ENCODE results near the gene ARMC2. TPM values are rescaled to one million over a fixed set of nuclear protein-coding genes. Genes with fewer than 3 reads are reported as not detected.

ARMC2 gene
- total RNA-seq, 1 donor: 0.86 TPM

DNA sequence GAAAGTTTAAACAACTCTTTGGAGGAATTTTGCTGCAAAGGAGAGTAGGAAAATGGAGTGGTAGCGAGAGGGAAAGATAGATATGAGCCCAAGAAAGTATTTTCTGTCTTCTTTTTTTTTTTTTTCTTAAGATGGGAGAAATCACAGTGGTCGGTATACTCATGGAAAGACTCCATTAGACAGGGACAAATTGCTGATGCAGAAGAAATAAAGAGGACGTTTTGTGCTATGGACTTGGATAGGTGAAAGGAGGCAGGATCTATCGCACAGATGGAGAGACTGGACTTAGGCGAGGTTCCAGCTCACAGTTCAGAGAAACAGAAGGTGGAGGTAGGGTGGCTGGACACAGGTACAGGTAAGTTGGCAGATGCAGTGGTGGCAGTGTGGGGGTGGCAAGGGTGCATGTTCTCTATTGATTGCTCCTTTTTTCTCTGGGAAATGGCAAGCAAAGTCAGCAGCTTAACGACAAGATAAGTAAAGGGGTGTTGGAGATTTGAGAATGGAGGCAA lies 44.2 kb upstream of the ARMC2 start:
- TF ChIP-seq, protein P1, sequence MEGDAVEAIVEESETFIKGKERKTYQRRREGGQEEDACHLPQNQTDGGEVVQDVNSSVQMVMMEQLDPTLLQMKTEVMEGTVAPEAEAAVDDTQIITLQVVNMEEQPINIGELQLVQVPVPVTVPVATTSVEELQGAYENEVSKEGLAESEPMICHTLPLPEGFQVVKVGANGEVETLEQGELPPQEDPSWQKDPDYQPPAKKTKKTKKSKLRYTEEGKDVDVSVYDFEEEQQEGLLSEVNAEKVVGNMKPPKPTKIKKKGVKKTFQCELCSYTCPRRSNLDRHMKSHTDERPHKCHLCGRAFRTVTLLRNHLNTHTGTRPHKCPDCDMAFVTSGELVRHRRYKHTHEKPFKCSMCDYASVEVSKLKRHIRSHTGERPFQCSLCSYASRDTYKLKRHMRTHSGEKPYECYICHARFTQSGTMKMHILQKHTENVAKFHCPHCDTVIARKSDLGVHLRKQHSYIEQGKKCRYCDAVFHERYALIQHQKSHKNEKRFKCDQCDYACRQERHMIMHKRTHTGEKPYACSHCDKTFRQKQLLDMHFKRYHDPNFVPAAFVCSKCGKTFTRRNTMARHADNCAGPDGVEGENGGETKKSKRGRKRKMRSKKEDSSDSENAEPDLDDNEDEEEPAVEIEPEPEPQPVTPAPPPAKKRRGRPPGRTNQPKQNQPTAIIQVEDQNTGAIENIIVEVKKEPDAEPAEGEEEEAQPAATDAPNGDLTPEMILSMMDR (IDR thresholded peaks at IDR 0.05; ENCODE audit: insufficient read depth, low read depth, low read length): no peak
- DNase-seq (ENCODE audit: low read depth): no peak
- no peak overlapping the region for H3K4me3 ChIP-seq (ENCODE audit: low read depth, low read length)

DNA sequence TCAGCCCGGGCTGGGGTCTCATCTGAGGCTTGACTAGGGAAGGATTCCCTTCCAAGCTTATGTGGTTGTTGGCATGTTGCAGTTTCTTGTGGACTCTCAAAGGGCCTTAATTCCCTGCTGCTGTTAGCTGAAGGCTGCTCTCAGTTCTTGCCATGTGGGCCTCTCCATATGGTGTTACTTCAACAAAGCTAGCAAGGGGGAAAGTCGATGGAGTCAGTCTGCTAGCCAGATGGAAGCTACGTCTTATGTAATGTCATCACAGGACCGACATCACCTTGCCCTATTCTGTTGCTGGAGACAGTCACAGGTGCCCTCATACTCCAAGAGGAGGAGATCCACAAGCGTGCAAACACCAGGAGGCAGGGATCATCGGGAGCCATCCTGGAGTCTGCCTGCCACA lies 43.3 kb upstream of the ARMC2 start:
- TF ChIP-seq, protein P1 (IDR thresholded peaks at IDR 0.05; ENCODE audit: insufficient read depth, low read depth, low read length): no peak
- no peak overlapping the region for H3K4me3 ChIP-seq (ENCODE audit: low read depth, low read length)
- no peak for DNase-seq (ENCODE audit: low read depth)

DNA sequence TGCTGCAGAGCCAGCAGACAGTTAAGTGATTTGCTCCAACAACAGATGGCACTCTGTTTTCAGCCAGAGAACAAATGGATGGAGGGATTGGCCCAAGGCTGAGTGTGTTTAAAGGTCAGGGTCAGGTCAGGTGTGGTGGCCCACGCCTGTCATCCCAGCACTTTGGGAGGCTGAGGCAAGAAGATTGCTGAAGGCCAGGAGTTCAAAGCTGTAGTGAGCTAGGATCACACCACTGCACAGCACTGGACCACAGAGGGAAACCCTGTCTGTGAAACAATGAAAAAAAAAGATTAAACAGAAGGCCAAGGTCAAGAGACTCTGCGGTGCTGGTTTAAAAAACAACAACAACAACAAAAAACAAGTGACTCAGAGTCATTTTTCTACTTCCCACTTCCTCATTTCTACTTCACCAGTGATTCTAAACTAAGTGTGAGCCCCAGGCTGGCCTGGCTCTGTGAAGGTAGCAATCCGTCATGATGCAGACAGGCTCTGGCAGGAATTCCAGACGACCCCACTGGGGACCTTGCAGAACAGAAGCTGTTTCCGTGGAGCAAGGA lies 42.5 kb upstream of the ARMC2 start:
- peak; percentile 24 for DNase-seq (ENCODE audit: low read depth)
- TF ChIP-seq, protein P1 (IDR thresholded peaks at IDR 0.05; ENCODE audit: insufficient read depth, low read depth, low read length): no peak
- no peak overlapping the region for H3K4me3 ChIP-seq (ENCODE audit: low read depth, low read length)

DNA sequence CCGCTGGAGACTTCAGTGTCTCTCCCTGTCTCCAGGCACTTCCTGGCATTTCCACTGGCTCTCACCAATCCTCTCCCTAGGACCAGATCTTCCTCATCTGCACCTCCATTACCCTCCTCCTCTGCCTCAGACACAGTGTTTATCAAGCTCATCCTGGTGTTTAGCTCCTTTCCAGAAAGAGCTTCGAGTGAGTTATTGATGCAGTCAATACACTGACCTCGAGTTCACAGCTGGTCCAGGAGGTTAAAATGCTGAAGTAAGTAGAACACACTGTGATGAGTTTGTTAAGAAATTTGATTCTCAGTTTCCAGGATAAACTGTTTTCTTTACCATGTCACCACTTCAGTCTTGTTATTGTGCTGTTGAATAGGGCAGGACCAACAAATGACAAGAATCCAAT lies 42.1 kb upstream of the ARMC2 start:
- TF ChIP-seq, protein P1 (IDR thresholded peaks at IDR 0.05; ENCODE audit: insufficient read depth, low read depth, low read length): no peak
- peak; percentile 5 for DNase-seq (ENCODE audit: low read depth)
- no peak overlapping the region for H3K4me3 ChIP-seq (ENCODE audit: low read depth, low read length)

DNA sequence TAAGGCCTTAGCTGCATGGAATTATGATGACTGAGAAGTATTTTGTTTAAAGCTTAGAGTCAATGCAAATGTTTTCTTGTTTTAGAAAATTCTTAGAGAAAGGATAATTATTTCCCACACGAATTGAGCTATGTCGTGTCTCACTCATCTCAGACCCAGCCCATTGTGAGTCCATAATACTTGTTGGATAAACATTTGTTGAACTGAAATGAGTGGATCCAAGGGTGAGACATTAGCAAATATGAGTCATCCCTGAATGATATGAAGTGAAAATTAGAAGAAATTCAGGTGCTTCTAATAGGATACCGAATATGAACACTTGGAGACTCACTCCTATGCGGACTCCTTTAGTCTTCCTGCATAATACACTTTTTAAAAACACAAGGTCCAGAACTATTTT lies 41.6 kb upstream of the ARMC2 start:
- H3K4me3 ChIP-seq (ENCODE audit: low read depth, low read length): no peak overlapping the region
- DNase-seq (ENCODE audit: low read depth): no peak
- TF ChIP-seq, protein P1 (IDR thresholded peaks at IDR 0.05; ENCODE audit: insufficient read depth, low read depth, low read length): no peak

DNA sequence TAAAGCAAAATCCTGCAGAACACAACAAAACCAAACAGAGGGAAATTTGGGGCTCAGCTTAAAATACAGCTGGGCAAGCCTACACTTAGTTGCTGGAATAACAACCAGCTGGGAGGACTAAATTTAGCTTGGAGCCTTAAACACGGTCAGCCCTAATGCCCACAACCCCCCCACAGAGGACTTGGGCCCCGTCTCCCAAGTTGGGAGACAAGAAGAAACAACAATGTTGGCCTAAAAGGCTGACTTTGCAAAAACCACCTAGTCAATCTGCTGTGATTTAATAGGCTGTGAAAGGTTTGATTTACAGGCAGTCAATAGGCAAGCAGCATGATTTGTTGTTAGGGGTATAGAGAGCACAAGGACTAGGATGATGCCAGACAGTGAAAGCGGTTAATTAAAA lies 40.3 kb upstream of the ARMC2 start:
- TF ChIP-seq, protein P1 (IDR thresholded peaks at IDR 0.05; ENCODE audit: insufficient read depth, low read depth, low read length): no peak
- no peak overlapping the region for H3K4me3 ChIP-seq (ENCODE audit: low read depth, low read length)
- no peak for DNase-seq (ENCODE audit: low read depth)

DNA sequence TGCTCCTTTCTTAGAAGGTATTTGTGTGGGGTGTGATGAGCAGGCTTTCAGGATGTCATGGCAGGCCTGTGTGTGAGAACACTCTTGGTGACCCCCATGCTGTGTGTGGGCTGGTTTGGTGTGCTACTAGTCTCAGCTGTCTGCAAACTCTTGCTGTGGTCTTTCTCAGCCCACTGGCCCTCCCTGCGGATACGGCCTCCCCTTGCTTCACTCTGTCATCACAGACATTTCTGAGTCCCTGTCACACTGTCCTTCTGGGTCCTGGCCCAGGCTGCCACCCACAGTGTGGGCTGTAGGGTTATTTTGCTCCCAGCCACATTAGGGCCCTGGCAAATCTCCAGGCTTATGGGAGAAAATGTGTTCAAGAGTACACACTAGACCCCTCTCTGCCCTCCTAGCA lies 39.0 kb upstream of the ARMC2 start:
- TF ChIP-seq, protein P1 (IDR thresholded peaks at IDR 0.05; ENCODE audit: insufficient read depth, low read depth, low read length): no peak
- DNase-seq (ENCODE audit: low read depth): no peak
- no peak overlapping the region for H3K4me3 ChIP-seq (ENCODE audit: low read depth, low read length)
